Erythroblast (primary cell): ENCODE measurements around the gene GYPC.
A peak's percentile ranks its signal among the peaks of the same experiment; 100 is the strongest.

Source experiments
- DNase-seq, 2 experiments: peaks; one replicate each; lab custom pipeline; 2025; lab: John Stamatoyannopoulos, UW
- GATA1 ChIP-seq: IDR thresholded peaks from 2 replicates; pipeline ENCODE4 v1.6.1; 2011; ENCODE audit warnings: low read depth, mild to moderate bottlenecking, control low read depth, low read length, moderate library complexity
- POLR2A ChIP-seq: IDR thresholded peaks from 2 replicates; pipeline ENCODE4 v1.6.1; 2011; ENCODE audit warnings: mild to moderate bottlenecking, low read length

Gene GYPC

DNA sequence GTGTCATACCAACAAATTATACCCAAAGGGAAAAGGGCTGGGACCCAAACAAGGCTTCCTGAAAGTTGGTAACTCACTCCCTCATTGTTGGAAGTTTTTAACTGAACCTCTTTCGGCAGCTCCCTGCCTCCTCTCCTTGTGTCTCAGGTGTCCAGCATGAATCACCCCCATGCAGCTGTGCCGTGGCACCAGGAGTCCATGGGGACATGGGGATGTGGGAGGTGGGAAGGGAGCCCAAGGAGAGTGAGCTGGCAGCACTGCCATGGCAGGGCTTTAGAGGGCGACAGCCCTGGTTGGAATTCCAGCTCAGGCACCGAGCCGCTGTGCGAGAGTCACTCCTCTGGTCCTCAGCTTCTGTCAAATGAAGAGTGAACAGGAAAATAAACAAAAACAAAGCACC, 12.5 kb upstream of the GYPC start:
- peak; percentile 16 for TF ChIP-seq POLR2A
- TF ChIP-seq GATA1, result no peak
- no peak for DNase-seq

- TF ChIP-seq POLR2A (no peak), GATA1 (no peak)
- DNase-seq, result no peak
Measured at GRCh38 chr2:126643972-126644371, 12.0 kb upstream of the GYPC start.

GRCh38 chr2:126644630-126645191, 11.2 kb upstream of the GYPC start:
- peak; percentile 74 to 81 for DNase-seq
- TF ChIP-seq POLR2A (no peak), GATA1 (no peak)

- TF ChIP-seq GATA1 (no peak), POLR2A (peak; percentile 90)
- peak; percentile 88 to 94 for DNase-seq
Measured at GRCh38 chr2:126645211-126645618, 10.7 kb upstream of the GYPC start.

GRCh38 chr2:126646026-126646425, 9.9 kb upstream of the GYPC start:
- TF ChIP-seq GATA1 (no peak), POLR2A (no peak)
- DNase-seq, result peak; percentile 55 to 77

- peak; percentile 47 to 62 for DNase-seq
Measured at GRCh38 chr2:126647714-126648344, 8.1 kb upstream of the GYPC start.

DNA sequence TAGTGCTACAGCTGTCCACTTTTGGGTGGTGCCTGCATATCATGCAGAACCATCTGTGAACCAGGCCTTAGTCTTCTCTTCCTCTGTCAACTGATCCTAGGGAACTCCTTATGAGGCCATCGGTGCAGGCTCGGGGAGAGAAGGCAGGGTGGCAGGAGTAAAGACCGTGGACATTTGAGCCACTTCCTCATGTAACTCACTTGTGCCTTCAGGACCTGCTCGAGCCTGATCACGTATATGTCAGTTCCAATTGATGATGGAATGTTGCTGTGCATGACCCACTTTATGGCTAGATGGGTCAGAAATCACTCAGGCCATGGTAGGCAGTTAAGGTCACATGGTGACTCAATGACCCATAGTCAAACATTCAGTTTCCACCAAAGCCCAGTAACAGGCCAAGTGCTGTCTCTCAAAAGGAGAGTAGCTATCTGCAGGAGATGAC, 7.6 kb upstream of the GYPC start:
- DNase-seq, result peak; percentile 63 to 80

DNA sequence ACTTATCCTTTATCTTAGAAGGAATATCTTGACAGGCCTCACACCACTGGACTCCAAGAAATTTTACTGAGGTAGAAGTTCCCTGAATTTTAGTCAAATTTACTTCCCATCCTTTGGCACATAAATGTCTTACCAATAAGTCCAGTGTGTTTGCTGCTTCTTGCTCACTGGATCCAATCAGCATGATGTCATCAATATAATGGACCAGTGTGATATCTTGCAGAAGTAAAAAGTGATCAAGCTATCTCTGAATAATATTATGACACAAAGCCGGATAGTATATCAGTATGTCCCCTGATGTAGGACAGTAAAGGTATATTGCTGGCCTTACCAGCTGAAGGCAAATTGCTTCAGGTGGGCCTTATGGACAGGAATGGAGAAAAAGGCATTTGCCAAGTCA, 6.9 kb upstream of the GYPC start:
- no peak for DNase-seq
- no peak for TF ChIP-seq GATA1
- no peak for TF ChIP-seq POLR2A

DNA sequence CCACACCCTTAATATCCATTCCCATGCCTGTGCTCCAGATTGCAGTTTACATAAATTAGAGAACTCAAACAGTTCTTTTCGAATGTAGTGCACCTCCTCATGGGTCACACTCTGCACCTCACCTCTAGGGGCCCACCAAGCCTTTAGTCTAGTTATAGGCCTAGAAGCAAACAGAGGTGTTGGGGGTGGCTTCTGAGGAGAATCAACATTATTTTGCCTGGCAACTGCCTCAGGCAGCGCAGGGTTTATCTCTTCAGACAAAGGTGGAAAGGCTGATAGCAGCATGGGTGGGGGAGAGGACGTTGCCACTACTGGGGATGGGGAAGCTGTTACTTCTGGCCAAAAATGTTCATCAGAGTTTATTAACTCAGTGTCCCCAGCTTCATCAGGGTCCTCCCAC, 5.0 kb upstream of the GYPC start:
- peak; percentile 80 to 95 for DNase-seq
- TF ChIP-seq GATA1, result no peak
- no peak for TF ChIP-seq POLR2A

DNA sequence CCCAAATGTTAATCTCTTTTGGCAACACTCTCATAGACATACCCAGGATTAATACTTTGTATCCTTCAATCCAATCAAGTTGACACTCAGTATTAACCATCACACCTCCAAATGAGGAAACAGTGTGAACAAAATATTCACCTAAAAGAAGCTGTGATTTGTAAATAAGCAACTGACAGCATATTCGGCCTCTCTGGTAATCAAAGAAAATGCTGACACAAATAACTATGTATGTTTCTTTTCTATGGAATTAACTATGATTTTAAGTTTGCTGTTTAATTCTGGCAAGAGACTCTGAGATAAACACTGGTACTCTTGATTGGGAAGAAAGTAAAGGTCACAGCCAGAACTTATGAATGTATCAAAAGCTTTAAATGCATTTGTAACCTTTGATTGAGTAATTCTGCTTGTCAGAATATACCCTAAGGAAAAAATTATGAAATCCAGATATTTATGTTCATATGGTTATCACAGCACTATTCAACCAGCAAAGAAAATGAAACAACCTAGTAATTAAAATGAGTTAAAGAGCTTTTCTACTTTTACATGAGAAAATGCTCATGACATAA, 3.6 kb upstream of the GYPC start:
- TF ChIP-seq GATA1, result no peak
- TF ChIP-seq POLR2A, result no peak

GRCh38 chr2:126653109-126653508, 2.8 kb upstream of the GYPC start:
- no peak for TF ChIP-seq GATA1
- TF ChIP-seq POLR2A, result no peak
- no peak for DNase-seq

More for the DNA sequence above, 3.6 kb upstream of the GYPC start:
- no peak for DNase-seq

- DNase-seq, result no peak
- TF ChIP-seq POLR2A (no peak), GATA1 (no peak)
Measured at GRCh38 chr2:126653761-126654160, 2.2 kb upstream of the GYPC start.

DNA sequence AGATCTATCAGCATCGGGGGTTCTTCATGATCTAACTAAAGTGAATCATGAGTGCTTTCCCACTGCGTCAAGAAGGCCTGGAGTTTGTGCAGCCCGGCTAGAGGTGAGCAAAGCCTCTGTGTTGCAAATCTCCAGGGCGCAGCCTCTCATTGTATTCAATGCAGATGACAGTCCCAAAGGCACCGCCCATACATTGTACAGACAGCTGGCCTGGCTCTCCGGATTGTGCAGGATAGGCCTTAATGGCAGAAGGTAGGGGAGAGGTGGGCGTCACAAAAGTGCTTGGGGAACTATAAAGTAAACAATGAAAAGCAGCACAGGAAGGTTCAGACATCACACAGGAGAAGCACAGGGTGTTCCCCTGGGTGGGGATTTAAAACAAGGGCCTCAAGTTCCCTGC, 907 bp upstream of the GYPC start:
- TF ChIP-seq POLR2A, result no peak
- TF ChIP-seq GATA1, result no peak
- DNase-seq, result peak; percentile 56 to 71

- TF ChIP-seq POLR2A (no peak), GATA1 (no peak)
- DNase-seq, result peak; percentile 66 to 83
Measured at GRCh38 chr2:126656431-126657147, 631 bp downstream of the GYPC start.
